ENCODE measurements around the gene NSUN5.

GRCh38 chr7:73304071-73304470 lies 4.6 kb downstream of the NSUN5 start:
- TF ChIP-seq KDM1A (IDR thresholded peaks at IDR 0.05; ENCODE audit: borderline replicate concordance, low read length), result no peak
- no peak for TF ChIP-seq POLR2A (IDR thresholded peaks at IDR 0.05; ENCODE audit: control extremely low read depth in 1 of 2, low read depth in 2 of 2, low read length in 2 of 2)
- no peak for TF ChIP-seq MAX (IDR thresholded peaks at IDR 0.05)
- no peak for TF ChIP-seq USF2 (IDR thresholded peaks at IDR 0.05; ENCODE audit: low read length)
- no peak for TF ChIP-seq GTF2F1 (IDR thresholded peaks at IDR 0.05; ENCODE audit: borderline replicate concordance, low read depth, low read length)
